ENCODE results near the gene ZNF736. TPM values are rescaled to one million over a fixed set of nuclear protein-coding genes. Genes with fewer than 3 reads are reported as not detected.

Gene ZNF736
- 7.4 and 8.9 TPM in 2 replicates for total RNA-seq

DNA sequence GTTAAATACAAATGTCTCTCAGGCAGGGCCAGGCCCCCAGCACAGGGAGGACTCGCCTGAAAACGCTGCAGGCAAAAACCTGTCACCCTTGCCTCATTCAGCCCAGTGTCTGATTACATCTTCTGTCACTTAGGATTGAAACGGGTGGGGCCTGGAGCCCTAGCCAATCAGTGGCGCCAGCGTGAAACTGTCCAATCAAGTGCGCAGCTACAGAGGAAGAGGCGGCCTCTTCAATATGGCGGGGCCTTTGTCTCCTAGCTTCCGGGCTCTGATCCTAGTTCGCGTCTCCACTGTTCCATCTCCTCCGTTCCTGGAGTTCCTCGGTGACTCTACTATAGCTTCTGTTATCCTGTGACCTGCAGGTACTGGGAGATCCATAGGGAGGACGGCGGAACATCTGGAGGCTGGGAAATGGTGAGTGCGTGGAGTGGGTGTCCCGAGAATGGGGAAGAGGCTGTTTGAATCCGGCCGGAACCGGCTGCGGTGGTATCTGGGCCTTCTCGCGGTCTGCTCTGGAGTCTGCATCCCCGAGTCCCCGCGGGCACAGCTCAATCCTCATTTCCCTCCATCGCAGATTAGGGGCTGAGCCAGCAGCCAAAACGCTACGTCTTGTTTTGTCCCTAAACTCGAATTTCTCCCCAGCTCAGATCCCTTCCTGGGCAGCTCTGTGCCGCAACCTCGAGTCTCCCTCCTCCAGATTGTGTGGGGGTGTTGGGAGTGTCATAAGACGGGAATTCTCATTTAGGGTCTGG, at the start of gene ZNF736:
Gene ZNF736, plus strand, starts transcription at position 222 of the 752 bp plus-strand sequence. Its CDS starts 190 bp downstream, at position 412.

Other genes with a start within 250 kb of the ZNF736 start
- not detected in 2 replicates for gene ZNF735, start 106.8 kb upstream of the ZNF736 start, total RNA-seq
- gene ZNF679, start 85.5 kb upstream of the ZNF736 start, total RNA-seq = not detected in 2 replicates
- gene ZNF680, start 249.1 kb downstream of the ZNF736 start, total RNA-seq = 8.8 and 11.1 TPM in 2 replicates

All from smooth muscle cell of the pulmonary artery (primary cell).